GM19455 (cell line): ENCODE measurements around the gene HOXD12.

Source experiments
- ATAC-seq: cut with Tn5 transposase; IDR thresholded peaks from one replicate; pipeline ENCODE4 v1.9.1; 2021; ENCODE audit not compliant: unreplicated experiment

Gene HOXD12

GRCh38 chr2:176092270-176093144, 7.1 kb upstream of the HOXD12 start, which contains the start of gene HOXD13:
TSS of gene HOXD13 (plus strand) at chr2:176092721. CDS start at chr2:176092891, 170 bp downstream.
- no peak for ATAC-seq

- ATAC-seq, result no peak
These were observed 6.3 kb upstream of the HOXD12 start for GRCh38 chr2:176093145-176093897.

GRCh38 chr2:176093898-176094249, 5.7 kb upstream of the HOXD12 start:
- ATAC-seq, result no peak

- ATAC-seq, result no peak
These were observed 5.2 kb upstream of the HOXD12 start for GRCh38 chr2:176094349-176094748.

- ATAC-seq, result no peak
These were observed 4.2 kb upstream of the HOXD12 start for GRCh38 chr2:176095421-176095820.

- ATAC-seq, result no peak
These were observed 3.2 kb upstream of the HOXD12 start for GRCh38 chr2:176096243-176096985.

- ATAC-seq, result peak; percentile 90
These were observed 2.4 kb upstream of the HOXD12 start for GRCh38 chr2:176096986-176097819.

DNA sequence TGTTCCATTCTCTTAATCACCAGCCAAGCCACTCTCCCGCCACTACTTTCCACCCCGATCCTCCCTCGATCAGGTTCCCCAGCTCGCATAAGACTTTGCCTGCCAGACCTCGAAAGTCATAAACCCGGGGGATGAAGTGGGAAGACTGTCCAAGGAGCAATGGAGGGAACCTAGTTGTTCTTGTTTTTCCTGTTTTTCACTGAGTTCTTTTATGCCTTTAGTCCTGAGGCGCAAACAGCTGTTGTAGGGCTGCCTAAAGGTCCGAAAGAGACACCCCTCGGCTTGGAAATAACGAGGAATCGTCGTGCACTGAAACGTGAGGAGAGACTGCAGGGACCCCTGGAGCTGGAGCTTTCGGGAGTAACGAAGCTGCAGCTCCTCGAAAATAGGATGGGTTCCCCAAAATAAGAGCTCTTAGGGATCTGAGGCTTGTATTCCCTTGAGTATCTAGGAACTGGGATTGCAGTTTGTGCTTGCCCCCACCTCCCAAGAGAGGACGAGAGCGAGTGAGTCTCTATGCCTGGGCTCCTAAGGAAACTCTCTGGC, 1.7 kb upstream of the HOXD12 start:
- no peak for ATAC-seq

- ATAC-seq, result no peak
These were observed 1.0 kb upstream of the HOXD12 start for GRCh38 chr2:176098366-176099158.

GRCh38 chr2:176099159-176099727, 352 bp upstream of the HOXD12 start:
- ATAC-seq, result no peak

DNA sequence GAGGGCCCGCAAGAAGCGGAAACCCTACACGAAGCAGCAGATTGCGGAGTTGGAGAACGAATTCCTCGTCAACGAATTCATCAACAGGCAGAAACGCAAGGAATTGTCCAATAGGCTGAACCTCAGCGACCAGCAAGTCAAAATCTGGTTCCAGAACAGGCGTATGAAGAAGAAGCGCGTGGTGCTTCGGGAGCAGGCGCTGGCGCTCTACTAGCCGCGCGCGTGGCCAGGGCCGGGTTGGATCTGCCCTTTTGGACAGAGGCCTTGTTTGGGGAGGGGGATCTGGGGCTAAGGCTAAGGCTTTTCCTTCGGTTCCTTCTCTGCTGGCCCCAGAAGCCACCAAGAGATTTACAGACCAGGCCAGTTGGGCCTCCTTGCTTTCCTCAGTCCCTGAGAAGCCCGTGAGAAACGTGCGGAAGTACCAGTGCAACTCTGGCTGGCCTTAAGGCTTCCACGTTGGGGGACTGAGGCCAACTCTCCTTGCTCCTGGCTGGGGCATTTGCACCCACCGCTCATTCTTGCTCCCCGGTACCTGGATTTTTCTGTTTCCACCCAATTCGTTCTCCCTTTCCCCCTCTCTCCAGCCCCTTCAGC, 1.0 kb downstream of the HOXD12 start:
- ATAC-seq, result no peak

DNA sequence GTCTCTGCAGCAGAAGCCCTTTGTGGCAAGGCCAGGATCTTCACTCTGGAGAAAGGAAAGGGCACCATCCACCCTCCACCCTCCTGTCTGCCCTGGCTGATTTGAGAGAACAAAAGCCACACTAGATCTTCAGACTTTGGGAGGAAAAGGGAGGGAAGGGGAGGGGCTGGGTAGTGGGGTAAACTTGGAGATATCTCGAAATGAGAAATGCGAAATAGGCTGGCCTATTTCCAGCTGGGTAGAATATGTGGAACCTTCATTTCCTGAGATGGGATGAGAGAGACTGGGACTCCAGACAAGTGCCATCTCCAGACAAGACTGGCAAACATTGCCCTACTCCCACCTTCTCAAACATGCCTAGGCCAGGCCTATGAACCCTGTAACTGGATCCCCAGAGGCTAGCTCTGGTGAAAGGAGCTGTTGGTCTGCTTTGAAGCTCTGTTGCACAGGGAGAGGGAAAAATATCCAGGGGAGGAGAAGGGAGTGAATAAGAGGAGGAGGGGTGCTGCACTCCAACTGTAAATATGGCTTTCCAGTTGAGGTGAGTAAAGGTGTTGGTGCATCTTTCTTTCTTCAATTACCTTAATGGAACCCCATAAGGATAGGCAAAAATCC, 1.7 kb downstream of the HOXD12 start:
- ATAC-seq, result no peak

- no peak for ATAC-seq
These were observed 2.2 kb downstream of the HOXD12 start for GRCh38 chr2:176101842-176102241.

- ATAC-seq, result no peak
These were observed 2.8 kb downstream of the HOXD12 start for GRCh38 chr2:176102309-176102866.

DNA sequence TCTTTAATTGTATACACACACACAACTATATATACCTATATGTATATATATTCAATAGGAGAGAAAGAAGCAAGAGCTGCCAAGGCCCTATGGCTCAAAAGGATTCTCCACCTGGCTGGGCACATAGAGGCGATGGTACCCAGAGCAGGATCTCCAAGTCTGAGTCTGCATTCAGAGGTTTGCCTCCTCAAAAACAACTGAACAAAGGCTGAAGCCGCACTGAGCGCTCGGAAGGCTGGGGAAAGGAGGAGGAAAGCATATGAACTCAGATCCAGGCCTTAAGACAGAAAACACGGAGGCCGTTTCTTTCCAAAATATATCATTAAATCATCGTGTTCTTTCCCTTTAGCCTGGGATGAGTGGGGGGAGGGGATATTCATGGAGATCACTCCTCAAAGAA, 3.6 kb downstream of the HOXD12 start:
- no peak for ATAC-seq

- no peak for ATAC-seq
These were observed 4.2 kb downstream of the HOXD12 start for GRCh38 chr2:176103742-176104315.

DNA sequence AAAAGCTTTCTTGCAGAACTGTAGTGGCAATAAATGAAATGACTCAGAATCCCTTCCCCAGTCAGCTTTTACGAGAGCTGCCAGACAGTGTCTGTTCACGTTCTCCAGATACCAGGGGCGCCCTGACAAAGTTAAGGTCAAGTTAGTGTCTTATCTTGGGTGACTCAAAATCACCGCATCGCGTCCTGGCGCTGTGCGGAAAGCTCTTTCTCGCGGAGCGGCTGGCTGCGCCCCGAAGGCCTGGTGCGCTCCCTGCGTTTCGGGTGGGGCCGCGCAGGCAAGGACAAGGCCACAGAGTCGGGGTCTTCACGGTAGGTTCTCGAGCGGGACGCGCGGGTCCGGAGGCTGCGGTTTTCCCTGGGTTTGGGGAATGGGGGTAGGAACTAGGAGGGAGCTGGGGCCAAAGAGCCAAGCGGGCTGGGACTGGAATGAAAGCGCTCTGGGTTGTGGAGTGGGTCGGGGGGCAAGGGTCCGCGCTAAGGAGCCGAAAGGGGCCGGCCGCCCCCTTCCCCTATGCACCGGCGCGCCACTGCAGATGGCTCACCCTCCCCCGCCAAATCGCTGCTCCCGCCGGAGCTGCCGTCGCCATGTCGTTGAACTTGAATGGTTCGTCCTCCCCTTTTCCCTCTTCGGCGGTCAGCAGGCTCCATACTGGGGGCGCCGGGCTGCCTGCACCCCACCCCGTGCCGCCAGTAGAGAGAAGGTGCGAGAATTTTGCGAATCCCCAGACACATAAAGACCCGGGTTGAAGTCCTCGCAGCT, 4.9 kb downstream of the HOXD12 start:
- ATAC-seq, result no peak
